NCI-H1048 (cell line): ENCODE data around the gene B3GNT7.
"Not testable (repeated sequence)": the region's sequence is repeated elsewhere in the genome, so short reads cannot be mapped to it uniquely, and the experiment has no call there.

Source experiments
- DNase-seq: peaks from one replicate; lab custom pipeline; 2025; lab: John Stamatoyannopoulos, UW

Gene B3GNT7, protein sequence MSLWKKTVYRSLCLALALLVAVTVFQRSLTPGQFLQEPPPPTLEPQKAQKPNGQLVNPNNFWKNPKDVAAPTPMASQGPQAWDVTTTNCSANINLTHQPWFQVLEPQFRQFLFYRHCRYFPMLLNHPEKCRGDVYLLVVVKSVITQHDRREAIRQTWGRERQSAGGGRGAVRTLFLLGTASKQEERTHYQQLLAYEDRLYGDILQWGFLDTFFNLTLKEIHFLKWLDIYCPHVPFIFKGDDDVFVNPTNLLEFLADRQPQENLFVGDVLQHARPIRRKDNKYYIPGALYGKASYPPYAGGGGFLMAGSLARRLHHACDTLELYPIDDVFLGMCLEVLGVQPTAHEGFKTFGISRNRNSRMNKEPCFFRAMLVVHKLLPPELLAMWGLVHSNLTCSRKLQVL

DNA sequence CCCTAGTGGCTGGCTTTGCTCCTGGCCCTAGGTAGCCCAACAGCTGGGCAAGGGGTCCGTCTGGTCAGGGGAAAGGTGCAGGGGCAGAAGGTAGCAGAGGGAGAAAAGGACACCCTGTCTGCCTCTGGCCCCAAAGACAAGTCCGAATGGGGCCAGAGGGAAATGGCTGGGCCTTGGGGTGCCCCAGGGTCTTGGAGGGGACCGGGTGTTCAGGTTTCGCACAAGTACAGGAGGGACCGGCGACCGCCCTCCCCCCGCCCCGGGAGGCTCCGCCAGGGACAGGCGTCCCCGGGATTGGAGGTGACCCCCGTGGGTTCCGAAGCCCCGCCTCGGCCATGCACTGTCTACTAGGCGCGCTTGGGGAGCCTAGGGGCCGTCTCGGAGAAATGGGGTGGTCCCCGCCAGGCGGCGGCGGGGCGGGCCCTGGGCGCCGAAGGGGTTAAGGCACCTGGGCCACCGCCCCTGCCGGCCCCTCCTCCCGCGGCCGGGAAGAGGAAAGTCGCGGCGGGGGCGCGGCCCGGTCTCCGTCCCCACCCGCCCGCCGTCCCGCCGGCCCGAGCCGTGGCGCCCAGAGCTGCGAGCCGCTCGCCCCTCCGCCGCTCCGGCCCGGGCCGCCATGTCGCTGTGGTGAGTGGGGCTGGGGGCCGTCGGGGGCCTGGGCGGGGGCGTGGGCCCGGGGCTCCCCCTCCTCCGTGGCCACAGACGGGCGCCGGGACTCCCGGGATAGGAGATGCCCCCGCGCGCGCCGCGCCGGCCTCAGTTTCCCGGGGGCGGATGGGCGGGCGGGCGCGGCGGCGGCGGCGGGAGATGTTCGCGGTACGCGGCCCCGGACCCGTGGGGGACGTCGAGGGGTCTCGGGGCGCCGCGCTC, at the start of gene B3GNT7:
TSS of gene B3GNT7 (plus strand) at position 523 of the 870 bp plus-strand sequence. CDS start at position 617, 94 bp downstream.
- DNase-seq: no peak

DNA sequence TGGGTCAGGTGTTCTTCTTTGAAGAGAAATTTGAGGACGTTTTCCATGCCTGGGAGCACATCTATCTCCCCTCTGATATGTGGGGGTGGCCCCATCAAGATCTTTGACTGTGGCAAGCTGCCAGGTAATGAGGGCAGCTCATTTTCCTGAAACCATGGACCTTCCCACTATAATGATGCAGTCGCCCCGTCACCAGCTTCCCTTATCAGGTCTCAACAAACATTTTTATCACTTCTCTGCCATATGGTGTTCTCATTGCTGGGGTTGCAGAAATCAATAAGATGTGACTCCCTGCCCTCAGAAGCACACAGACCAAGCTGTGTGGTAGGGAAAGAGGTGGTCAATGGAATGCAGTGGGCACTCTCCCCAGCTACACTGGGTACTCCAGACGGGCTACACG, 48.4 kb upstream of the B3GNT7 start:
- no peak for DNase-seq

GRCh38 chr2:231347638-231348037, 47.9 kb upstream of the B3GNT7 start:
- no peak for DNase-seq

DNA sequence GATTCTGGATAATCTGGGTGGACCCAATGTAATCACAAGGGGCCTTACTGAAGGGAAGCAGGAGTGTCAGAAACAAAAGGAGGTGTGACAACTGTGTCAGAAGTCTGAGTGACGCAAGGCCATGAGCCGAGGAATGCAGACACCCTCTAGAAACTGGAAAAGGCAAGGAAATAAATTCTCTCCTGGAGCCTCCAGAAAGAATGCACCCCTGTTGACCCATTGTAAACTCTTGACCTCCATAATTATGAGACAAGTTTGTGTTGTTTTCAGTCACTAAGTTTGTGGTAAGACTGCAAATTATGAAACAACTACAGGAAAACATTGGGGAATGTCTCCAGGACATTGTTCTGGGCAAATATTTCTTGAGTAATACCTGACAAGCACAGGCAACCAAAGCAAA, 47.3 kb upstream of the B3GNT7 start:
- DNase-seq: no peak

- no peak for DNase-seq
These were observed 46.7 kb upstream of the B3GNT7 start for GRCh38 chr2:231348704-231349373.

- not testable (repeated sequence) for DNase-seq
These were observed 46.2 kb upstream of the B3GNT7 start for GRCh38 chr2:231349374-231349735.

DNA sequence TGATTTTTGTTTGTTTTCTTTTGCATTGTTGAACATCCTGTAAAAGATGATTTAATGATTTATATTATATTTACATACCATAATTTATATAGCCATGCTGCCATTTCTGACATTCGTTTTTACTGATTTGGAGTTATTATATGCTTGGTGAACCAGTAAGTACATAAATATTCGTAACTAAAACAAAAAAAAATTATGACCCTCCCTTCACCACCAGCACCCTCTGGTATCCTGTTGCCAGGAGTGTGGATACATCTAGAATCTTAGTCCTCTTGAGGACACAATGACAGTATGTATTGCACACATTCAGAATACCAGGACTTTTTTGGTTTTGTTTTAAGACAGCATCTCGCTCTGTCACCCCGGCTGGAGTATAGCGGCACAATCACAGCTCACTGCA, 43.9 kb upstream of the B3GNT7 start:
- DNase-seq: no peak

DNA sequence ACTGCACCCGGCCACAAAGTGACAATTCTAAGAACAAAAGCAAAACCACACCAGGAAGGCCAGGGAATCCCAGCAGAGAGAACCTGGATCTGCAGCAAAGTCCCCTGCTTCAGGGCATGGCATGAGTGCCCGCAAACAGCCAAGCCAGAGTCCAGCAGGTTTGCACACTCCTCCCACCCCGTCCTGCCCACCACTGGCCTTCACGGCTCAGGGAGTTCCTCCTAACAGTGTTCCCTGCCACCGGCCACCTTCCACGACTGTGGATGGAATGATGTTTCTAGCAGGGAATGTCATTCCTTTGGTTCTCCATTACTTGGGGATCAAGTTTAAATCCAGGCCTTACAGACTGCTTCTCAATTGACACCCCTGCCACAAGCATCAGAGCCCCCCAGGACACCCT, 42.0 kb upstream of the B3GNT7 start:
- DNase-seq: no peak

DNA sequence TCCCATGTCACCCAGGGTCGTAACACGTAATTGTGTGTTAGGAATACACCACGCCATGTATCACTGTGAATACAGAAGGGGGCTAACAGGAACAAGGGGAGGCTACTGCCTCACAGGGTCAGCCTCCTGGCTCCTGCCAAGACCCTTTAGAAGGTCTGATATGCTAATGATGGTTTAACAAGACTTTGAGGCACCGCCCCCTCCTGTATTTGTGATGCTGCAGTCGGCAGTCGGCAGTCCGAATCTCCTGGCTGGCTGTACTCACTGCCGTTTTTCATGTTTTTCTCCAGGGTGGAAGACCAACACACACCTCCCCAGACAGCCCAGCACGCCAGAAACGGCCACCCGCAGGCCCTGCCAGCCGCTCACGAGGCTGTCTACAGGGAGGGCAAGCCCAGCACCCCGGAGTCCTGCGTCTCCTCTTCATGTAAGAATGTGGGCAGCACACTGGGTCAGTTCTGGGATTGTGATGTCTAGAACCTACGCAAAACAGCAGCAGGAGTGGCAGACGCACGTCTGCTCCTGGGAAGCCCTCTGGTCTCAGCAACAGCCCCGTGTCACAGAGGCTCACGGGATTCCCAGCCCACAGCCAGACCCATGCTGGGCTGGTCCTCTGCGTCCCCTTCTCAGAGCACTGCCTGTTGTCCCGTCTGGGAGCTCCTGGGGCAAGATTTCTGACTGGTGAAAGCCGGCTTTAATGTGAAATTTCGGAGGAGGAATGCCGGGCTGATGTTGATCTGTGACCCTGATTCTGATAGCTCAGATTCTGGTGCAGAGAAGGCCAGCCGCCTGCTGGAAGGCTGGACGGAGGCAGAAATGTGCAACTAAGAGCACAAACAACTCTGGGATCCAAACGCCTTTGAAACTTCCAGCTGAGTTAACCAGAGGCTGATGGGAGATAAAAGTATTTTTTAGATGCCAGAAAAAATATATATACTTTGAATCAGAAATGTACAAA, 39.7 kb upstream of the B3GNT7 start:
- no peak for DNase-seq

GRCh38 chr2:231356466-231356844, 39.1 kb upstream of the B3GNT7 start:
- DNase-seq: no peak

GRCh38 chr2:231357048-231357447, 38.5 kb upstream of the B3GNT7 start:
- DNase-seq: no peak

DNA sequence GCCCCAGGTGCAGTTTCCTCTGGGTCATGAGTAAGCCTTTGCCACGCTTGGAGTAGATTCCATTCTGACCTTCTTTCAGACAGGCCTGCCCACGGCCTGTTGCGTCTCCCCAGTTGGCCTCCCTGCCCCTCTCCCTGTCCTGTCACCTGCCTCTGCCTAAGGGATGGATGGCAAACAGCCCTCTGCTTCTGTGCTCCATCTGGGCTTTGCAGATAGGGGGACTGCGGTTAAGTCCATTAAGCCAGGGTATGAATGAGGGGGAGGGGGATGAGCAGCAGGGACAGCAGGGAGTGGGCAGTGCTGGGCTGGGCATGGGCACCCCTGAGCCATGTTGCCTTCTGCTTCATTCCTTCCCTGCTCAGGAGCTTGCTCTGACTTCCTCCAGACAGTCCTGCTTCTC, 37.6 kb upstream of the B3GNT7 start:
- DNase-seq: no peak

- DNase-seq: no peak
These were observed 36.1 kb upstream of the B3GNT7 start for GRCh38 chr2:231359441-231359840.

GRCh38 chr2:231359948-231360347, 35.6 kb upstream of the B3GNT7 start:
- no peak for DNase-seq

GRCh38 chr2:231360401-231360800, 35.1 kb upstream of the B3GNT7 start:
- DNase-seq: no peak

- DNase-seq: no peak
These were observed 34.6 kb upstream of the B3GNT7 start for GRCh38 chr2:231360881-231361371.

GRCh38 chr2:231361701-231362554, 33.6 kb upstream of the B3GNT7 start:
- DNase-seq: no peak

DNA sequence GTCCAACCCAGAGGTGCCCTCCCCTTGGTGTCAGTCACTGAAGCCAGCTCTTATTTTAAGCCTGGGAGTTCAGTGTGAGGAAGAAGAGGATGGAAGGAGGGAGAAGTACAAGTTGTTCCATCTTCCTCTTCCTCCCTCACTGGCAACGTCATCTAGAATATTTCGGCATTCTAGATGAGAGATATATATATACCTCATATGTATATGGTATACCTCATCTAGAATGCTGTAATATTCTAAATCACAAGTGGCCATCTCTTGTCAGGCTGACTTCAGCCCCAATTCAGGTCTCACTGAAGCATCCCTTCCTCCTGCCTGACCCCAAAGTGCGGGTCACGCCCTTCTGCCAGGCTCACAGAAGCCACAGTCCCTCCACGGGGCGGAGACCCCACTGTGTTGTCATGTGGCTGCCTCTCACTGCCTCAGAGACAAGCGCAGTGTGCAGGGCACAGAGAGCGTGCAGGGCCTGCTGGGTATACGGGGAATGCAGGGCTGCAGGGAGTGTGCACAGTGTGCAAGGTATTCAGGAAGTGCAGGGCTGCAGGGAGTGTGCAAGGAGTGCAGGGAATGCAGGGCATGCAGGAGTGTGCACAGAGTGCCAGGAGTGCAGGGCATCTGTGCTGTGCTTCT, 32.8 kb upstream of the B3GNT7 start:
- no peak for DNase-seq

DNA sequence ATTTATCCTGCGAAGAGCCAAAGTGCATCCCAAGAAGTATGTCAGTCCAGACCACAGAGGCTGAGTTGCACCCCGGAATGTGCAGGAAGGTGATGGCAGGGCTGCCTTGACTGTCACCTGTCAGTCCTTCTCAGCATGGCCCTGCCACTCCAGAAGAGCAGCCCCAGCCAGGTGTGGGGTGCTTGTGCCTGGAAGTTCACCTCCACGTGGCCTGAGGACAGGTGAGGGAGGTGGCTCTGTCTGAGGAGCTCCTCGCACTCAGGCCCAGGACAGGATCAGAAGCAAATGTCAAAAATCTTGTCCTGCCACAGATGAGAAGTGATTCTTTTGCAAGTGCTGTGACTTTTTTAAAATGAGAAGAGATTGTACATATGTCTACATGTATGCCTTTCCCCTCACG, 31.4 kb upstream of the B3GNT7 start:
- no peak for DNase-seq
